HCT116 (cell line): ENCODE data around the gene FNDC8.

ENCODE experiments used
- EZH2 ChIP-seq: fragments of 200-600 bp; sonication (generic); IDR thresholded peaks from 2 replicates; pipeline ENCODE4 v1.6.1; 2017; ENCODE audit warnings: antibody characterized with exemption, mixed run types
- EZH2phosphoT487 ChIP-seq: fragments of 200-600 bp; IDR thresholded peaks from 2 replicates; pipeline ENCODE4 v1.6.1; 2018; ENCODE audit warnings: antibody characterized with exemption, borderline replicate concordance
- POLR2A ChIP-seq: IDR thresholded peaks from 2 replicates; pipeline ENCODE4 v1.7.0; 2011; ENCODE audit warnings: borderline replicate concordance; ENCODE audit not compliant: insufficient read depth, insufficient read length; ENCODE audit errors: extremely low read depth
- POLR2AphosphoS5 ChIP-seq: IDR thresholded peaks from 2 replicates; pipeline ENCODE4 v1.6.1; 2011; ENCODE audit warnings: mild to moderate bottlenecking, low read depth, low read length, moderate library complexity
- TF ChIP-seq, protein P1 (sequence below): IDR thresholded peaks from 2 replicates; pipeline ENCODE4 v1.6.1; 2012; ENCODE audit warnings: low read depth
- TF ChIP-seq, protein P2 (sequence below), 3 experiments: fragments of 200-600 bp in 1 of 3; sonication (generic) in 1 of 3; IDR thresholded peaks in 2 of 3; conservative IDR thresholded peaks in 1 of 3; 2 replicates each; pipeline ENCODE4 v1.5.1; 2012 to 2017; ENCODE audit warnings: low read depth in 2 of 3, low read length in 2 of 3, antibody characterized with exemption in 1 of 3, borderline replicate concordance in 1 of 3, control low read depth in 1 of 3, mild to moderate bottlenecking in 1 of 3, mixed read lengths in 1 of 3, mixed run types in 1 of 3, moderate library complexity in 1 of 3; ENCODE audit not compliant: insufficient read depth in 1 of 3

DNA sequence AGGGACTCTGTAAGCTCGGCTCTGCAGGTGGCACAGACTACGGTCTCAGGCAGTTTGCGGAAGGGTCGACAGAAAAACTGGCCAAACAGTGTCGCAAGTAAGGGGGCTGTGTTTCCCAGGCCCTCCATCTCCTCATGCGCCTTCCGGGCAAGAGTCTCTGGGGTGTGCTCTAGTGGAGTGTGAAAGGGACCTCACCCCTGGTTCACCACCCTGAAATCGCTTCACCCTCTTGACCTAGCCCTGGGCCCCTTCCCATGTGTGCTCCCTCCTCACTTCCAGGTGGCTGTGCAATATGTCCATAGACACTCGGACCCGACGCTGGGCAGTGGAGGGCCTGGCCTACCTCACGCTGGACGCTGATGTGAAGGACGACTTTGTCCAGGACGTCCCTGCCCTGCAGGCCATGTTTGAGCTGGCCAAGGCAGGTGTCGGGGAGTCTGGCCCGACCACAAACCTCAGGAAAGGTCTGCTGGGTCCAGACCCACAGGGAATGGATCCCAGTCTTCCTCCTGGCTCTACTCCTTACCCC, 48.5 kb downstream of the FNDC8 start:
- TF ChIP-seq, protein P1, sequence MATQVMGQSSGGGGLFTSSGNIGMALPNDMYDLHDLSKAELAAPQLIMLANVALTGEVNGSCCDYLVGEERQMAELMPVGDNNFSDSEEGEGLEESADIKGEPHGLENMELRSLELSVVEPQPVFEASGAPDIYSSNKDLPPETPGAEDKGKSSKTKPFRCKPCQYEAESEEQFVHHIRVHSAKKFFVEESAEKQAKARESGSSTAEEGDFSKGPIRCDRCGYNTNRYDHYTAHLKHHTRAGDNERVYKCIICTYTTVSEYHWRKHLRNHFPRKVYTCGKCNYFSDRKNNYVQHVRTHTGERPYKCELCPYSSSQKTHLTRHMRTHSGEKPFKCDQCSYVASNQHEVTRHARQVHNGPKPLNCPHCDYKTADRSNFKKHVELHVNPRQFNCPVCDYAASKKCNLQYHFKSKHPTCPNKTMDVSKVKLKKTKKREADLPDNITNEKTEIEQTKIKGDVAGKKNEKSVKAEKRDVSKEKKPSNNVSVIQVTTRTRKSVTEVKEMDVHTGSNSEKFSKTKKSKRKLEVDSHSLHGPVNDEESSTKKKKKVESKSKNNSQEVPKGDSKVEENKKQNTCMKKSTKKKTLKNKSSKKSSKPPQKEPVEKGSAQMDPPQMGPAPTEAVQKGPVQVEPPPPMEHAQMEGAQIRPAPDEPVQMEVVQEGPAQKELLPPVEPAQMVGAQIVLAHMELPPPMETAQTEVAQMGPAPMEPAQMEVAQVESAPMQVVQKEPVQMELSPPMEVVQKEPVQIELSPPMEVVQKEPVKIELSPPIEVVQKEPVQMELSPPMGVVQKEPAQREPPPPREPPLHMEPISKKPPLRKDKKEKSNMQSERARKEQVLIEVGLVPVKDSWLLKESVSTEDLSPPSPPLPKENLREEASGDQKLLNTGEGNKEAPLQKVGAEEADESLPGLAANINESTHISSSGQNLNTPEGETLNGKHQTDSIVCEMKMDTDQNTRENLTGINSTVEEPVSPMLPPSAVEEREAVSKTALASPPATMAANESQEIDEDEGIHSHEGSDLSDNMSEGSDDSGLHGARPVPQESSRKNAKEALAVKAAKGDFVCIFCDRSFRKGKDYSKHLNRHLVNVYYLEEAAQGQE: no peak
- TF ChIP-seq, protein P2, sequence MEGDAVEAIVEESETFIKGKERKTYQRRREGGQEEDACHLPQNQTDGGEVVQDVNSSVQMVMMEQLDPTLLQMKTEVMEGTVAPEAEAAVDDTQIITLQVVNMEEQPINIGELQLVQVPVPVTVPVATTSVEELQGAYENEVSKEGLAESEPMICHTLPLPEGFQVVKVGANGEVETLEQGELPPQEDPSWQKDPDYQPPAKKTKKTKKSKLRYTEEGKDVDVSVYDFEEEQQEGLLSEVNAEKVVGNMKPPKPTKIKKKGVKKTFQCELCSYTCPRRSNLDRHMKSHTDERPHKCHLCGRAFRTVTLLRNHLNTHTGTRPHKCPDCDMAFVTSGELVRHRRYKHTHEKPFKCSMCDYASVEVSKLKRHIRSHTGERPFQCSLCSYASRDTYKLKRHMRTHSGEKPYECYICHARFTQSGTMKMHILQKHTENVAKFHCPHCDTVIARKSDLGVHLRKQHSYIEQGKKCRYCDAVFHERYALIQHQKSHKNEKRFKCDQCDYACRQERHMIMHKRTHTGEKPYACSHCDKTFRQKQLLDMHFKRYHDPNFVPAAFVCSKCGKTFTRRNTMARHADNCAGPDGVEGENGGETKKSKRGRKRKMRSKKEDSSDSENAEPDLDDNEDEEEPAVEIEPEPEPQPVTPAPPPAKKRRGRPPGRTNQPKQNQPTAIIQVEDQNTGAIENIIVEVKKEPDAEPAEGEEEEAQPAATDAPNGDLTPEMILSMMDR (IDR thresholded peaks at IDR 0.05 in 2 of 3, conservative IDR thresholded peaks at IDR 0.05 in 1 of 3; ENCODE audit: borderline replicate concordance in 1 of 3, insufficient read depth in 1 of 3, low read depth in 2 of 3, low read length in 2 of 3): no peak
- TF ChIP-seq POLR2AphosphoS5 (no peak), POLR2A (no peak), EZH2phosphoT487 (no peak), EZH2 (no peak)
